ENCODE data around the gene GPR137.

- TF ChIP-seq CTCF (conservative IDR thresholded peaks at IDR 0.05; ENCODE audit: low read depth, low read length) = no peak
- TF ChIP-seq EZH2 (IDR thresholded peaks at IDR 0.05; ENCODE audit: low read length, unreplicated experiment) = no peak
Observed at GRCh38 chr11:64266339-64266738, 19.3 kb upstream of the GPR137 start.

Data from PC-3 (cell line).